Right renal pelvis (tissue), 4 donors: Measurements from ENCODE around the gene TMEM86B. TPM values are rescaled to one million over a fixed set of nuclear protein-coding genes. Genes with fewer than 3 reads are reported as not detected.

Experiments used
- DNase-seq, 4 donors: peaks; one replicate each; pipeline ENCODE4 v3.0.0-alpha.2; 2013; ENCODE audit warnings: low read depth in 4 of 4, low spot score in 3 of 4, missing footprints in 1 of 4
- polyA plus RNA-seq, 4 donors: library from polyadenylated mRNA; unstranded; fragments of 120-200 nt; gene quantifications; one replicate each; pipeline ENCODE4 v1.2.1, GENCODE V29; 2013; ENCODE audit not compliant: insufficient read length in 4 of 4

TMEM86B gene
- polyA plus RNA-seq, 4 donors: 2.9 to 4.5 (median 3.9) TPM

DNA sequence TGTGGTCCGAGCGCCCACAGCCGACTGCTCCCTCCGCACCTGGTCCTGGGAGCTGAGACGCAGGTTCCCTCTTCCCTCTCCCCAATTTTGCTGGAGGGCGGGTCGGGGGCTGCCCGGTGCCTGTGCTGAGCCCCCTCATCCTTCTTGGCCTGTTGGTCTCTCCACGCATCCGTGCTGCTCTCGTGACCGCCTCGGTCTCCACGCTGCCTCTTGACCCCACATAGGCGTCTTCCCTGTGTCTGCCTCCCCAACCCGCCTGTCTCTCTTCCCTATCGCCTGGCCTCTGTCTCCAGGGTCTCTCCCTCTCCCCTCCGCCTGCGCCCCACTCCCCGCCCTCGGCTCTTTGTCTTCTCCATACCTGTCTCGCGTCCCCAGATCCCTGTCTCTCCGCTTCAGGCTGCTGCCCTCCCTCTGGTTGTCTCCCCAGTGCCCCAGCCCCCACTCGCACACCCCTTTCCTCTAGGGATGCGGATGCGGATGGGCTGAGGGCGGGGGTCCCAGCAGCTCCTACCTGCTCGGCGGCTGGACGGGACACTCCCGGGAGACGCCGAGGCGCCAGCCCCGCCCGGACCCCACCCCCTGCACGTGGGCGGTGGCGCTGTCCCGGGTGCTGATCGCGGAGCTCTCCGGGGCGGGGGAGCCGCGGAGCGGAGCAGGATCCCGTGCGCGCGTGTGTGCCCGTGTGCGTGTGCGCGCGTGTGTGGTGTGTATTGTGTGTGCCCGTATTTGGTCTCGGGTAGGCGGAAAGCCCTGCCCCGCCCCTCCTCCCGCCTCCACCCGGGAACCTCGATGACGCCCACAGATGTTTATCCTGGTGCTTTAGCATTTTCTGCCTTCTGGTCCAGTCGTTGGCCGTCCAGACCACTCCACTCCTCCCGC lies 48.7 kb downstream of the TMEM86B start, which contains the start of gene SYT5:
Gene SYT5, minus strand, starts transcription at position 684 of the 879 bp plus-strand sequence. CDS start 1,248 bp downstream, outside the sequence.
- DNase-seq: no peak

DNA sequence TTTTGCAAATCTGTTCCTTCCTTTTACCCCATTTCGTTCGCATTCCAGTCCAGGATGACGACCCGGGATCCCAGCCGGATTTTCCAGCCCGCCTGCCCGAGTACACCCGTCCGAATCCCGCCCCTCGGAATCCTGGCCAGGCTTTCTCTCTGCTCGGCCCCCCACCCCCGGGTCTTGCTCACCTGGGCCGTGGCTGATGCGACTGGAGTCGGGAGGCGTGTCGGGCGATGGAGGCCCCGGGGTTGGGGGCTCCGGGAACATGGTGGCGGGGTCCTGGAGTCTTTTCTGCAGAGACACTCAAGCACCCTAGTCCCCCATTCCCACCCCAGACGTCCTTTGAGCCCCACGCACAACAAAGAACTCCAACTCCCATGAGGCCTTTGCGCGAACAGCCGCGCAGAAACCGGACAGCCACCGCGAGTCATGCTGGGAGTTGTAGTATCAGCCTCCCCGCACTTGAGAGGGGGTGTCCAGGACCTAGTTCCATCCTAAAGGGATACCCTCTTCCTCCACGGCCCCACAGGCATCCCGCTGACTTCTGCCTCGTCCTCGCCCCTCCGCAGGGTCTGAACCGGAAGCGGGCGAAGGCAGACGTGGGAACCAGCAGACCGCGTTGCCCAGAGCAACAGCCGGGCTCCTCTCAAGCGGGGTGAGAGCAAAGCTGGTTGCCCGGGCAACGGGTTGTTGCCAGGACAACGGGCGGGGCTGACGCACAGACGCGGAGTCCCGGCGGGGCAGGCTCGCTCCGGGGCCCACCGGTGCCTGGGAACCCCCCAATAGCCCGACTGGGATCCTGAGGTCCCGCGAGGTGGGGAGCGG lies 49.6 kb downstream of the TMEM86B start:
- DNase-seq: peak in 3 of 4 donors; percentile 36 to 65 (median 58)

Other genes with a start within 250 kb of the TMEM86B start
- 1 to 10 TPM in 1 of 4 donors, under 1 TPM in 3; 0.35 to 1.2 (median 0.50) TPM for gene GP6, start 190.5 kb downstream of the TMEM86B start, polyA plus RNA-seq
- 10 to 100 TPM; 14.6 to 19.8 (median 17.8) TPM for gene RDH13, start 165.6 kb downstream of the TMEM86B start, polyA plus RNA-seq
- 10 to 100 TPM; 45.5 to 62.7 (median 55.4) TPM for gene EPS8L1, start 152.9 kb downstream of the TMEM86B start, polyA plus RNA-seq
- 100 to 1,000 TPM in 1 of 4 donors, 10 to 100 TPM in 3; 67.6 to 103 (median 74.7) TPM for gene PPP1R12C, start 111.1 kb downstream of the TMEM86B start, polyA plus RNA-seq
- 1 to 10 TPM; 2.9 to 6.0 (median 4.4) TPM for gene TNNT1, start 79.6 kb downstream of the TMEM86B start, polyA plus RNA-seq
- gene TNNI3, start 71.0 kb downstream of the TMEM86B start, polyA plus RNA-seq: 1 to 10 TPM; 3.1 to 5.3 (median 3.9) TPM
- gene DNAAF3, start 62.1 kb downstream of the TMEM86B start, polyA plus RNA-seq: 10 to 100 TPM in 1 of 4 donors, 1 to 10 TPM in 3; 8.1 to 10.9 (median 8.3) TPM
- gene SYT5, start 48.5 kb downstream of the TMEM86B start, polyA plus RNA-seq: under 1 TPM; 0.13 to 0.56 (median 0.29) TPM
- gene PTPRH, start 19.3 kb downstream of the TMEM86B start, polyA plus RNA-seq: under 1 TPM in 3 of 4 donors, not detected in 1; 0.10 to 0.49 (median 0.27) TPM
- gene PPP6R1, start 30.3 kb upstream of the TMEM86B start, polyA plus RNA-seq: 10 to 100 TPM; 38.9 to 50.9 (median 44.2) TPM
- 10 to 100 TPM; 25.7 to 47.7 (median 29.7) TPM for gene HSPBP1, start 51.3 kb upstream of the TMEM86B start, polyA plus RNA-seq
- gene BRSK1, start 55.2 kb upstream of the TMEM86B start, polyA plus RNA-seq: 10 to 100 TPM; 14.1 to 16.7 (median 16.2) TPM
- 1 to 10 TPM in 3 of 4 donors, under 1 TPM in 1; 0.72 to 1.6 (median 1.4) TPM for gene TMEM150B, start 96.6 kb upstream of the TMEM86B start, polyA plus RNA-seq
- 10 to 100 TPM; 14.0 to 25.5 (median 16.9) TPM for gene KMT5C, start 111.1 kb upstream of the TMEM86B start, polyA plus RNA-seq
- 1 to 10 TPM in 1 of 4 donors, under 1 TPM in 3; 0.45 to 1.5 (median 0.72) TPM for gene COX6B2, start 126.0 kb upstream of the TMEM86B start, polyA plus RNA-seq
- under 1 TPM; 0.10 to 0.25 (median 0.16) TPM for gene GARIN5B, start 134.5 kb upstream of the TMEM86B start, polyA plus RNA-seq
- gene IL11, start 141.7 kb upstream of the TMEM86B start, polyA plus RNA-seq: 1 to 10 TPM; 1.0 to 1.8 (median 1.5) TPM
- gene TMEM190, start 148.1 kb upstream of the TMEM86B start, polyA plus RNA-seq: under 1 TPM in 2 of 4 donors, not detected in 2; 0.47 to 0.56 TPM
- 1 to 10 TPM in 1 of 4 donors, under 1 TPM in 3; 0.22 to 1.6 (median 0.62) TPM for gene TMEM238, start 155.5 kb upstream of the TMEM86B start, polyA plus RNA-seq
- gene RPL28, start 157.2 kb upstream of the TMEM86B start, polyA plus RNA-seq: 1,000 to 10,000 TPM in 1 of 4 donors, 100 to 1,000 TPM in 3; 895 to 1,455 (median 919) TPM
- gene UBE2S, start 179.0 kb upstream of the TMEM86B start, polyA plus RNA-seq: 10 to 100 TPM; 42.6 to 69.0 (median 48.9) TPM
- under 1 TPM; 0.10 to 0.14 (median 0.13) TPM for gene SHISA7, start 214.5 kb upstream of the TMEM86B start, polyA plus RNA-seq
- 10 to 100 TPM; 35.2 to 54.6 (median 38.7) TPM for gene ISOC2, start 232.9 kb upstream of the TMEM86B start, polyA plus RNA-seq
- gene C19orf85, start 236.0 kb upstream of the TMEM86B start, polyA plus RNA-seq: not detected
- gene ZNF628, start 247.9 kb upstream of the TMEM86B start, polyA plus RNA-seq: 1 to 10 TPM; 3.2 to 5.4 (median 3.6) TPM